ENCODE results near the gene ARL3.

Gene ARL3

GRCh38 chr10:102682416-102682815 is 31.8 kb downstream of the ARL3 start:
- H3K4me3 ChIP-seq (ENCODE audit: low read depth, low read length): no peak overlapping the region
- TF ChIP-seq CTCF (IDR thresholded peaks at IDR 0.05; ENCODE audit: low read depth, low read length): no peak

GRCh38 chr10:102681696-102682095 is 32.5 kb downstream of the ARL3 start:
- no peak overlapping the region for H3K4me3 ChIP-seq (ENCODE audit: low read depth, low read length)
- TF ChIP-seq CTCF (IDR thresholded peaks at IDR 0.05; ENCODE audit: low read depth, low read length): no peak

GRCh38 chr10:102679596-102679995 is 34.6 kb downstream of the ARL3 start:
- H3K4me3 ChIP-seq (ENCODE audit: low read depth, low read length): no peak overlapping the region
- TF ChIP-seq CTCF (IDR thresholded peaks at IDR 0.05; ENCODE audit: low read depth, low read length): no peak

GRCh38 chr10:102678842-102679289 is 35.3 kb downstream of the ARL3 start:
- peak; percentile 84 for TF ChIP-seq CTCF (IDR thresholded peaks at IDR 0.05; ENCODE audit: low read depth, low read length)
- H3K4me3 ChIP-seq (ENCODE audit: low read depth, low read length): no peak overlapping the region

- no peak overlapping the region for H3K4me3 ChIP-seq (ENCODE audit: low read depth, low read length)
- TF ChIP-seq CTCF (IDR thresholded peaks at IDR 0.05; ENCODE audit: low read depth, low read length): no peak
Measured at GRCh38 chr10:102678068-102678400, 36.2 kb downstream of the ARL3 start.

GRCh38 chr10:102677331-102678067 is 36.7 kb downstream of the ARL3 start:
- TF ChIP-seq CTCF (IDR thresholded peaks at IDR 0.05; ENCODE audit: low read depth, low read length): no peak
- H3K4me3 ChIP-seq (ENCODE audit: low read depth, low read length): no peak overlapping the region

GRCh38 chr10:102676534-102677315 is 37.5 kb downstream of the ARL3 start:
- peak overlapping the region; percentile 33 for H3K4me3 ChIP-seq (ENCODE audit: low read depth, low read length)
- TF ChIP-seq CTCF (IDR thresholded peaks at IDR 0.05; ENCODE audit: low read depth, low read length): no peak
